ENCODE data around the gene LAMB4. TPM values are rescaled to one million over a fixed set of nuclear protein-coding genes. Genes with fewer than 3 reads are reported as not detected.

The LAMB4 gene
- total and polyA plus RNA-seq, 2 donors (not counting 1 experiment from before 2014, with no cell fraction given), result 0.17 to 0.57 TPM

DNA sequence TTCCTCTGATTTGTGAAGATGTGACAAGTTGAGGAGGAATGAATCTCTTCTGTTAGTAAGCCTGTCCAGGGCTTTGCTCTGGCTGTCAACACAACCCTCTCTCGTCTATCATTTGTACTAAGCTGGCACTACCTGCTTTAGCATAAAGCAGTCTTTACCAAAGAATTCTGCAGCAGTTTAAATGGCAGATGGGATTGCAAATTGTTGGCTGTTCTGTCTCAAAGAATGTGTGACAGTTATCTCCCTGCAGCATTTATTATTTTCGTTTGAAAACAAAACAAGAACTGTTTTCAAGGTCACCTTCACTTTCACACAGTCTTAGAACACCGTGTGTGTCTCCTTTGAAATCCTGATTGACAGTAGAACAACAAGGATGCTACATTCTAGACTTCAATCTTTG, 122.4 kb downstream of the LAMB4 start:
- peaks cover 2% of the 10 kb centered on the region for H3K4me1 ChIP-seq (ENCODE audit: control insufficient read depth, extremely low read depth, insufficient read depth, low read length)
- TF ChIP-seq, protein P1, sequence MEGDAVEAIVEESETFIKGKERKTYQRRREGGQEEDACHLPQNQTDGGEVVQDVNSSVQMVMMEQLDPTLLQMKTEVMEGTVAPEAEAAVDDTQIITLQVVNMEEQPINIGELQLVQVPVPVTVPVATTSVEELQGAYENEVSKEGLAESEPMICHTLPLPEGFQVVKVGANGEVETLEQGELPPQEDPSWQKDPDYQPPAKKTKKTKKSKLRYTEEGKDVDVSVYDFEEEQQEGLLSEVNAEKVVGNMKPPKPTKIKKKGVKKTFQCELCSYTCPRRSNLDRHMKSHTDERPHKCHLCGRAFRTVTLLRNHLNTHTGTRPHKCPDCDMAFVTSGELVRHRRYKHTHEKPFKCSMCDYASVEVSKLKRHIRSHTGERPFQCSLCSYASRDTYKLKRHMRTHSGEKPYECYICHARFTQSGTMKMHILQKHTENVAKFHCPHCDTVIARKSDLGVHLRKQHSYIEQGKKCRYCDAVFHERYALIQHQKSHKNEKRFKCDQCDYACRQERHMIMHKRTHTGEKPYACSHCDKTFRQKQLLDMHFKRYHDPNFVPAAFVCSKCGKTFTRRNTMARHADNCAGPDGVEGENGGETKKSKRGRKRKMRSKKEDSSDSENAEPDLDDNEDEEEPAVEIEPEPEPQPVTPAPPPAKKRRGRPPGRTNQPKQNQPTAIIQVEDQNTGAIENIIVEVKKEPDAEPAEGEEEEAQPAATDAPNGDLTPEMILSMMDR (conservative IDR thresholded peaks at IDR 0.05 in 1 of 2, IDR thresholded peaks at IDR 0.05 in 1 of 2; ENCODE audit: low read depth in 1 of 2, low read length in 2 of 2), result no peak
- TF ChIP-seq EZH2 (IDR thresholded peaks at IDR 0.05; ENCODE audit: low read length, missing control alignments), result no peak
- no peak overlapping the region for H3K4me2 ChIP-seq (ENCODE audit: extremely low read depth, insufficient read depth, low read length)
- no peaks in the 10 kb centered on the region for H3K27me3 ChIP-seq (ENCODE audit: control insufficient read depth, insufficient read depth, low read length)
- H2AFZ ChIP-seq (ENCODE audit: low read length), result no peak overlapping the region
- no peak overlapping the region for H3K9ac ChIP-seq (ENCODE audit: insufficient read depth, low read length)
- H4K20me1 ChIP-seq (ENCODE audit: control insufficient read depth, extremely low read depth, insufficient read depth, low read length), result no peaks in the 10 kb centered on the region
- no peaks in the 10 kb centered on the region for H3K36me3 ChIP-seq (ENCODE audit: control insufficient read depth, insufficient read depth, low read length)
- H3K4me3 ChIP-seq (replicated peaks in 1 of 4; ENCODE audit: control extremely low read depth in 1 of 4, insufficient read depth in 1 of 4, low read depth in 3 of 4, low read length in 4 of 4), result no peak overlapping the region
- H3K9me3 ChIP-seq (ENCODE audit: control insufficient read depth, insufficient read depth, low read depth, low read length), result no peaks in the 10 kb centered on the region
- H3K79me2 ChIP-seq (ENCODE audit: control insufficient read depth, insufficient read depth, low read length), result no peaks in the 10 kb centered on the region
- no peak for DNase-seq (ENCODE audit: low read depth in 2 of 2)
- no peak overlapping the region for H3K27ac ChIP-seq (ENCODE audit: insufficient read depth, low read length)

DNA sequence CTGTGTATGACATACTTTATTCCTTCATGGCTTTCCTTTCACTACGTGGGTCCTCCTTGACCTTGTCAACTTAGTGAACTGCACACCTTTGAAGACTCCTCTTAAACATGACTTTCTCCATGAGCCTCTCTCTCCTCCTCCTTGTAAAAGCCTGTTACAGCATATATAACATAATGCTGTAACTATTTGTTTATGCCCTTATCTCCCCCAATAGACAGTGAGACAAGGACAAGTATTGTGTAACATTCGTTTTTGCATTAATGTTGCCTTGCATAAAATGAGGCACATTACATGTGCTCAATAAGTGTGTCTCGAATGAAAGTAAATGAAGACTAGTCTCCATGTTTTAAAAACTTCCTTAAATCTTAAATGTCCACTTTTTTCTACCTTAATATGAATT, 122.9 kb downstream of the LAMB4 start:
- peaks cover 2% of the 10 kb centered on the region for H3K4me1 ChIP-seq (ENCODE audit: control insufficient read depth, extremely low read depth, insufficient read depth, low read length)
- H4K20me1 ChIP-seq (ENCODE audit: control insufficient read depth, extremely low read depth, insufficient read depth, low read length), result no peaks in the 10 kb centered on the region
- DNase-seq (ENCODE audit: low read depth in 2 of 2), result peak in 1 of 2 donors; percentile 62
- H3K4me2 ChIP-seq (ENCODE audit: extremely low read depth, insufficient read depth, low read length), result no peak overlapping the region
- H3K27ac ChIP-seq (ENCODE audit: insufficient read depth, low read length), result no peak overlapping the region
- no peak overlapping the region for H3K4me3 ChIP-seq (replicated peaks in 1 of 4; ENCODE audit: control extremely low read depth in 1 of 4, insufficient read depth in 1 of 4, low read depth in 3 of 4, low read length in 4 of 4)
- no peaks in the 10 kb centered on the region for H3K27me3 ChIP-seq (ENCODE audit: control insufficient read depth, insufficient read depth, low read length)
- H3K9ac ChIP-seq (ENCODE audit: insufficient read depth, low read length), result no peak overlapping the region
- H2AFZ ChIP-seq (ENCODE audit: low read length), result no peak overlapping the region
- H3K79me2 ChIP-seq (ENCODE audit: control insufficient read depth, insufficient read depth, low read length), result peaks cover 4% of the 10 kb centered on the region
- no peaks in the 10 kb centered on the region for H3K9me3 ChIP-seq (ENCODE audit: control insufficient read depth, insufficient read depth, low read depth, low read length)
- no peaks in the 10 kb centered on the region for H3K36me3 ChIP-seq (ENCODE audit: control insufficient read depth, insufficient read depth, low read length)
- TF ChIP-seq, protein P1 (conservative IDR thresholded peaks at IDR 0.05 in 1 of 2, IDR thresholded peaks at IDR 0.05 in 1 of 2; ENCODE audit: low read depth in 1 of 2, low read length in 2 of 2), result no peak
- no peak for TF ChIP-seq EZH2 (IDR thresholded peaks at IDR 0.05; ENCODE audit: low read length, missing control alignments)

DNA sequence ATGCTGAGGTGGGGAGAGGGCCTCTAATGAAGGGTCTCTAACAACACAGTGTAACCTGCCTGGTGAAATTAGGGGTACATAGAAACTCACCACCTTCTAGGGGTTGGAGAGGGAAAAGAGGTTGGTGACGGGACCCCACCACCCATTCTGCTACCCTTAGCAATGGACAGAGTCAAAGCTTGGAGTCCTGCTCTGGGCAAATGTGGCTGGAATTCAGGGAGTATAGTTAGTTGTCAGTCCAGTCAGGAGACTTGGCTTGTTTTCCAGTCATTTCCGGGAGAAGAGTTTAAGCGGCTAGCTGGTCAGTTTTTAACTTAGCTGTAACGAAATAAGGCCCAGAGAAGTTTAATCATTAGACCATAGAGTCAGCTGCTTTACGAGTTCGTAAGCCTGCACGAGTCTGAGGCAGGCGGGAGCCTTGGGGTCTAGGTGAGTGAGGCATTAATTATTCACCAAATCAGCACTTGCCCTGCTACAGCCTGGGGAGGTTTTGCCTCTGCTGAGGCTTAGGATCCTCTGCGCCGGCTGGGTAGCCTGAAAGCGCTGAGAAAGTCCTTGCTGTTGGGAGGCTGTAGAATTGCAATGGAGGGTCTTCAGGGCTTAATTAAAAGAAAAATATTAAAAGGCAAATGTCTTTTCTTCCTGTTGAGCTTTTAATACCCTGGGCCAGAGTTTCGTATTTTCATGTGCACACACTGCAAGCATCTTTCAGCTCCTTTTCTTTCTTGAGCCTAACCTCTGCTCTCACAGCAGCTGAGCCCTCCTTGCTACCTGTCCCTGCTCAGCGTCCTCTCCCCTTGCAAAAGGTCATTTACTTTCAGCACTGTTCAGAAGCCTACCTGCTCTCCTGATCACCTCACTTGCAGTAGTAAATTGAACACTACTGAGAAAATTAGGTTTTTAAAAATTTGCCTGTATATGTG, 125.7 kb downstream of the LAMB4 start:
- no peak overlapping the region for H3K4me2 ChIP-seq (ENCODE audit: extremely low read depth, insufficient read depth, low read length)
- H2AFZ ChIP-seq (ENCODE audit: low read length), result no peak overlapping the region
- H3K27ac ChIP-seq (ENCODE audit: insufficient read depth, low read length), result no peak overlapping the region

More for the DNA sequence above, 125.7 kb downstream of the LAMB4 start:
- Histone ChIP-seq H4K20me1 (ENCODE audit: control insufficient read depth, extremely low read depth, insufficient read depth, low read length) (no peaks in the 10 kb centered on the region), H3K36me3 (ENCODE audit: control insufficient read depth, insufficient read depth, low read length) (no peaks in the 10 kb centered on the region), H3K4me3 (replicated peaks in 1 of 4; ENCODE audit: control extremely low read depth in 1 of 4, insufficient read depth in 1 of 4, low read depth in 3 of 4, low read length in 4 of 4) (no peak overlapping the region), H3K4me1 (ENCODE audit: control insufficient read depth, extremely low read depth, insufficient read depth, low read length) (peaks cover 2% of the 10 kb centered on the region), H3K79me2 (ENCODE audit: control insufficient read depth, insufficient read depth, low read length) (peaks cover 26% of the 10 kb centered on the region), H3K9me3 (ENCODE audit: control insufficient read depth, insufficient read depth, low read depth, low read length) (no peaks in the 10 kb centered on the region), H3K27me3 (ENCODE audit: control insufficient read depth, insufficient read depth, low read length) (no peaks in the 10 kb centered on the region), H3K9ac (ENCODE audit: insufficient read depth, low read length) (no peak overlapping the region)
- TF ChIP-seq, protein P1 (conservative IDR thresholded peaks at IDR 0.05 in 1 of 2, IDR thresholded peaks at IDR 0.05 in 1 of 2; ENCODE audit: low read depth in 1 of 2, low read length in 2 of 2), result no peak
- no peak for TF ChIP-seq EZH2 (IDR thresholded peaks at IDR 0.05; ENCODE audit: low read length, missing control alignments)
- DNase-seq (ENCODE audit: low read depth in 2 of 2), result peak; percentile 62 to 84
